Measurements from ENCODE around the gene SNAP47.
A peak's percentile ranks its signal among the peaks of the same experiment; 100 is the strongest.

SNAP47 gene

DNA sequence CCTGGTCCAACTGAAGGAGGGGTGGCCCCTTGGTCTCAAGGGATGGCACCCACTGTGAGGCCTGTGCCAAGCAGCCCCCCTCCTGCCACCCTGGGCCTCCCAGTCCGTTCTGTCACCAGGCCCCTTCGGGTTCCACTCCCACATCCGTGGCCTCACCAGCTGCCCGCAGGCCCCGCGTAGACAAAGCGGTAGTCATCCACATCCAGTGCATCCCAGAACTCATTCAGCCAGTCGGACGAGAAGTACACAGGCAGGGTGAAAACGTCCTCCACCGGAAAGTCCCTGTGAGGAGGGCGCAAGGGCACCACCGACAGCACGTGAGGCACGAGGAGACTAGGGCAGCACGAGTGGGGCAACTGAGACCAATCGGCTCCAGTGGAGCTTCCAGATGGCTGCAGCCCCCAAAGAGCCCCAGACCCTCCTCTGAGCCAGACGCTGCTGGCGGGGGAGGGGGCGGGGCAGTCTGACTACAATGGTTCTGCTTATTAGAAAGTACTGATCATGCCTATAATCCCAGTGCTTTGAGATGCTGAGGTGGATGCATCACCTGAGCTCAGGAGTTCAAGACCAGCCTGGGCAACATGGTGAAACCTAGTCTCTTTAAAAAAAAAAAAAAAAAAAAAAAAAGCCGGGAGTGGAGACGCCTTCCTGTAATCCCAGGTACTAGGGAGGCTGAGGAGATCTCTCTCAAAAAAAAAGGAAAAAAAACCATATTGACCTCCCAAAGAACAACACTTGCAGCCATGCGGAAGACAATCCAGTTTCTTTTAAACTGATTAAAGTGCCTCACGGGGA lies 1.3 kb upstream of the SNAP47 start:
- DNase-seq (ENCODE audit: low spot score in 2 of 2) = no peak

DNA sequence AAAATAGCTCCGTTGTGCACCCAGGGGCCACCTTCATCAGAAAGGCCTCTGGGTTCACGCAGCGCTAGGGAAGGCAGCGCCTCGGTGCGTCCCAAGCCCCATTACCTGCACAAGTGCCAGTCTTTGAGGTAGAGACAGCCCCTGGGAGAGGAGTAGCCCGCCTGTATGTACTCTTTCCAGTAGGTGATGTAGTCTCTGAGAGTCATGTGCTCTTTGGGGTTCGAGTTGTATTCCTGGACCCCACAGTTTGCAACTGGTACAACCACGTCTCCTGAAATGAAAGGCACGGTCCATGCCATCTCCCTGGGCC lies 734 bp upstream of the SNAP47 start:
- DNase-seq (ENCODE audit: low spot score in 2 of 2) = no peak
- no peaks in the 10 kb centered on the region for H3K9me3 Mint-ChIP-seq
- peaks cover 18% of the 10 kb centered on the region for H3K36me3 Mint-ChIP-seq (ENCODE audit: insufficient read depth)
- peak overlapping the region; percentile 98 for H3K27ac Mint-ChIP-seq (ENCODE audit: low read depth)
- H3K4me3 Mint-ChIP-seq = peak overlapping the region; percentile 95
- ATAC-seq (replicated peaks; ENCODE audit: extremely low read depth, poor library complexity, severe bottlenecking) = peak; percentile 10
- peaks cover 56% of the 10 kb centered on the region for H3K4me1 Mint-ChIP-seq
- no peaks in the 10 kb centered on the region for H3K27me3 Mint-ChIP-seq

More for the DNA sequence above, 1.3 kb upstream of the SNAP47 start:
- no peaks in the 10 kb centered on the region for H3K27me3 Mint-ChIP-seq
- peaks cover 19% of the 10 kb centered on the region for H3K36me3 Mint-ChIP-seq (ENCODE audit: insufficient read depth)
- peaks cover 56% of the 10 kb centered on the region for H3K4me1 Mint-ChIP-seq
- no peaks in the 10 kb centered on the region for H3K9me3 Mint-ChIP-seq
- peak overlapping the region; percentile 98 for H3K27ac Mint-ChIP-seq (ENCODE audit: low read depth)
- peak overlapping the region; percentile 95 for H3K4me3 Mint-ChIP-seq
- no peak for ATAC-seq (replicated peaks; ENCODE audit: extremely low read depth, poor library complexity, severe bottlenecking)

DNA sequence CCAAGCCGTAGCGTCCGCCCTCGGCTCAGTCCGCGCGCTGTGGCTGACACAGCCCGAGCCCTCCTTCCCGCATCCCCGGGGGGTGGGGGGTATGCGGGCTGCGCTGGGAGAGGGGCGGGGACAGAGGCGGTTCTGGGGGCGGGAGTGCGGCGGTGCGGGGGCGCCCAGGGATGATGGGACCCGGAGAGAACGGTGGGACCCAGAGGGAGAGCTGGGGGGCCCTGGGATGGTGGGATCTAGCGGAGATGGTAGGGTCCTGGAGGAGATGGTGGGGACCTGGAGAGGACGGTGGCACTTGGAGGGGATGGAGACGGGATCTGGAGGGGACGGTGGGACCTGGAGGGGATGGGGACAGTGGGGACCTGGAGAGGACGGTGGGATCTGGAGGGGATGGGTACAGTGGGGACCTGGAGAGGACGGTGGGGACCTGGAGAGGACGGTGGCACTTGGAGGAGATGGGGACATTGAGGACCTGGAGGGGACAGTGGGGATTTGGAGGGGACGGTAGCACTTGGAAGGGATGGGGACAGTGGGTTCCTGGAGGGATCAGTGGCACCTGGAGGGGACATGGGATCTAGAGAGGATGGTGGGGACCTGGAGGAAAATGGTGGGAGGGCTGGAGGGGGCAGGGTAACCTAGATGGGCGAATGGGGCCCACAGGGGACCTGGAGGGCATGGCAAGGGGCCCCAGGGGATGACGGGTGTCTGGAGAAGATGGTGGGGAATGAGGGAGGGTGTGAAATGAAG lies 477 bp downstream of the SNAP47 start:
- H3K27me3 Mint-ChIP-seq = no peaks in the 10 kb centered on the region
- ATAC-seq (replicated peaks; ENCODE audit: extremely low read depth, poor library complexity, severe bottlenecking) = peak; percentile 47
- H3K4me1 Mint-ChIP-seq = peaks cover 59% of the 10 kb centered on the region
- no peak for DNase-seq (ENCODE audit: low spot score in 2 of 2)
- no peaks in the 10 kb centered on the region for H3K9me3 Mint-ChIP-seq
- H3K4me3 Mint-ChIP-seq = peak overlapping the region; percentile 95
- peaks cover 18% of the 10 kb centered on the region for H3K36me3 Mint-ChIP-seq (ENCODE audit: insufficient read depth)
- peak overlapping the region; percentile 98 for H3K27ac Mint-ChIP-seq (ENCODE audit: low read depth)

DNA sequence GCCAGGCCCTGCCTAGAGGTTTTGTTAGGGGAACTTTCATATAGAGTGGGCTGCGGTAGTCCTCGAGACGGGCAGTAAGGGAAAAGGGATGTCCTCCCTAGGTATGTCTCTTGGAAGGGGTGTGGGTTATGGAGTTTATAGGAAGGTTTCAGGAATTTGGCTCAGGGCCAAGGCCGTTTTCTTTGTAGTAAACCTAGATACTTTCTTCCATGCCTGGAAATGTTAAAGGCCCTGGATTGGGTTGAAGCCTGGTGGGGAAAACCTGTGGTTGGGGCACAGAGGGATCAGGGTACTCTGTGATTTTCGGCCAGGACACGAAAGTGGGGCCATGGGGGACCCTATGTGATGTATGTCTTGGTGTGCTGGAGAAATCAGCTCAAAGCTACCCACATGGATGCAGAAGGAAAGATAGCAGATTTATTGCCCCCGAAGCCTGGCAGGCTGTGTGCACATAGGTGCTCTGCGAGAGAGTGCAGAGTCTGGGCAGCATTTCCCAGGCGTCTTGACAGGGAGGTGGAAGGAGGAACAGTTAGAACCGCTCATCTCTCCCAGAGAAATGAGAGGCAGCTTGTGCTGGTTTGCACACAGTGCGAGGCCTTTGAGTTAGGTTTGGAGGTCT lies 1.7 kb downstream of the SNAP47 start:
- Mint-ChIP-seq H3K4me3 (peak overlapping the region; percentile 95), H3K27ac (ENCODE audit: low read depth) (peak overlapping the region; percentile 98), H3K36me3 (ENCODE audit: insufficient read depth) (peaks cover 17% of the 10 kb centered on the region), H3K27me3 (no peaks in the 10 kb centered on the region), H3K9me3 (no peaks in the 10 kb centered on the region), H3K4me1 (peaks cover 69% of the 10 kb centered on the region)
- DNase-seq (ENCODE audit: low spot score in 2 of 2) (no peak), ATAC-seq (replicated peaks; ENCODE audit: extremely low read depth, poor library complexity, severe bottlenecking) (no peak)

DNA sequence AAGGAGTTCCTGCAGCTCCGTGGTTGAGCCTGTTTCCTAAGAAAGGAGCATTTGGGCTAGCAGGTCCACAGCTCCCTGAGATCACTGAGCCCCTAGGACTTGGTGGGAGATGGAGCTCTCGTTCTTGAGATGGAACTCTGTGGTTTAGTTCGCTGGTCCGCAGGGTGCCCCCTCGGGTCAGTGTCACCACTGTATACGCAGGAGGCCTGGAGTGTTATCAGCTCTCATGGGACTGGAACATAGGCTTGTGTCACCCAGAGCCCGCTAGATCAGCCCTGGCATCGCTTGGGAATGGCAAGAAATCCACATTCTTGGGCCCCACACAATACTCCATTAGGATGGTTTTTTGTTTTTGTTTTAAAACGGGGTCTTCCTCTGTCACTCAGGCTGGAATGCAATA lies 3.6 kb downstream of the SNAP47 start:
- Mint-ChIP-seq H3K4me3 (no peak overlapping the region), H3K4me1 (peaks cover 67% of the 10 kb centered on the region), H3K9me3 (no peaks in the 10 kb centered on the region), H3K27me3 (no peaks in the 10 kb centered on the region), H3K27ac (ENCODE audit: low read depth) (no peak overlapping the region), H3K36me3 (ENCODE audit: insufficient read depth) (peaks cover 13% of the 10 kb centered on the region)
- ATAC-seq (replicated peaks; ENCODE audit: extremely low read depth, poor library complexity, severe bottlenecking) (no peak), DNase-seq (ENCODE audit: low spot score in 2 of 2) (no peak)

DNA sequence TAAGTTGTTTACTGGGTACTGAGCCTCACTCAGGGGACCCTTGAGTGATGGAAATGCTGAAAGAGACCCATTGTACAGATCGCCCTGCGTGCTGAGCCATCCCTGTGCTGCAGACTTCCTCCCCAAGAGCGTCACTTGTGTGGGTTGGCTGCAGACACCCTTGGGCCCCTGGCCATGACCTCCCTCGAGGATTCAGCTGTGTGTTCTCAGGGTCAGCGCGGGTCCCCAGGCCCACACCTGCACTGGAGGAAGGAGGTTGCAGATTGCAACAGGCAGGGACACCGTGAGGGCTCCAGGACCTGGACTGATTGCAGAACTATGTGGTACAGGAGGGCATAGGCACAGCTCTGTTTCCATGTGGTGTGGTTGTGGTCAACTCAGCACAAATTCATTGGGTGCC lies 4.4 kb downstream of the SNAP47 start:
- Mint-ChIP-seq H3K27ac (ENCODE audit: low read depth) (peak overlapping the region; percentile 13), H3K4me1 (peaks cover 61% of the 10 kb centered on the region)

DNA sequence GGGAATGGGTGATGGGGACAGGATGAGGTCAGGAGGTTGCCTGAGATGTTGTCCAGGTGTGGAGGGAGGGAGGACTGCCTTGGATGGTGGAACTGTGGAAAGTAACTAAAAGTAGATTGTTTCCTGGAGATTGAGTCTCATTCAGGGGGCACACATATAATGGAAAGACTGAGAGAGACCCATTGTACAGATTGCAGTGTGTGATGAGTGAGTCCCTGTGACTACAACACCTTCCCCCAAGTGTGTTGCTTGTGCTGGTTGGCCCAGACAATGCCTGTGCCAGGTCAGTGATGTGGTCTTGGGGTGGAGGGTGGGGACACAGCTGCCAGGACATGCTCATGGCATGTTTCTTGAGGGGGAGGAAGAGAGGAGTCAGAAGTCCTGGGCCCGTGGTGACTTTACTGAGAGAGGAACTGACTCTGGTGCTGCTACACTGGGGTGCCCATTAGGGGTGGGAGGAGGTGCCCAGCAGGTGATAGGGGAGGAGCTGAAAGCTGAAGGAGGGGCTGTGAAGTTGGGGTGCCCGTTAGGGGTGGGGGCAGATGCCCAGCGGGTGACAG lies 5.2 kb downstream of the SNAP47 start:
- peak overlapping the region; percentile 13 for H3K27ac Mint-ChIP-seq (ENCODE audit: low read depth)
- peaks cover 6% of the 10 kb centered on the region for H3K36me3 Mint-ChIP-seq (ENCODE audit: insufficient read depth)
- no peaks in the 10 kb centered on the region for H3K27me3 Mint-ChIP-seq
- ATAC-seq (replicated peaks; ENCODE audit: extremely low read depth, poor library complexity, severe bottlenecking) (no peak), DNase-seq (ENCODE audit: low spot score in 2 of 2) (no peak)
- H3K4me3 Mint-ChIP-seq = no peak overlapping the region
- H3K4me1 Mint-ChIP-seq = peaks cover 66% of the 10 kb centered on the region
- H3K9me3 Mint-ChIP-seq = no peaks in the 10 kb centered on the region

More for the DNA sequence above, 4.4 kb downstream of the SNAP47 start:
- no peak for DNase-seq (ENCODE audit: low spot score in 2 of 2)
- H3K36me3 Mint-ChIP-seq (ENCODE audit: insufficient read depth) = peaks cover 9% of the 10 kb centered on the region
- H3K9me3 Mint-ChIP-seq = no peaks in the 10 kb centered on the region
- no peak for ATAC-seq (replicated peaks; ENCODE audit: extremely low read depth, poor library complexity, severe bottlenecking)
- H3K27me3 Mint-ChIP-seq = no peaks in the 10 kb centered on the region
- H3K4me3 Mint-ChIP-seq = peak overlapping the region; percentile 18

DNA sequence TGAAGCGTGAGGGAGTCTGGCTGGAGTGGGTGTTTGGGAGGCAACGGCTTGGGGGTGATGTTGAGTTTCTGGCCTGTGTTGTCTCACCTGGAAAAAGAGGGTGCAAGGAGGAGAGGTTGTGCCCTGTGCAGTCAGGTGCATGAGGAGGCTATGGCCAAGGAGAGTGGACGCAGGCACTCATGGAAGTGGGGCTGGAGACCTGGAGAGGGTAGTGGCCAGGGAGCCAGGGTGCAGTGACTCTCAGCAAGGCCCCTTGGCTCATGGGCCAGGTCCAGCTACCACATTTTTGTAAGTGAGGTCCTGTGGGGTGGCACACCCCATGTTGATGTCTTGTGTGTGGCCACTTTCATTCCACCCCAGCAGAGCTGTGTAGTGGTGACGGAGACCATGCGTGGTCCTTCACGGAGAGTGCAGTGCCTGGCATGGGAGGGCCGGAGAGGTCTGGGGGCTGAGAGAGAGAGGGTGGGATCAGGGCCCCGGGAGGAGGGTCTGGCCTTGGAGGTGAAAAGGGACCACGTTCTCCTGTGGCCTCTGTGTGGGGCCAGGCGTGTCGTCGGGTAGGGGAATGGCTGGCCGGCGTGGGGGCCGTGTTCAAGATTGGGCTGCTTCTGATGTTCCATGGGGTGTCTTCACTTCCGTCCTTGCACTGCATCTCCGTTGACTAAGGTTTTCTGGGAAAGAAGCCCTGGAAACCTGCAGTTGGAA lies 6.1 kb downstream of the SNAP47 start:
- Mint-ChIP-seq H3K4me1 (peaks cover 58% of the 10 kb centered on the region), H3K27ac (ENCODE audit: low read depth) (no peak overlapping the region)

DNA sequence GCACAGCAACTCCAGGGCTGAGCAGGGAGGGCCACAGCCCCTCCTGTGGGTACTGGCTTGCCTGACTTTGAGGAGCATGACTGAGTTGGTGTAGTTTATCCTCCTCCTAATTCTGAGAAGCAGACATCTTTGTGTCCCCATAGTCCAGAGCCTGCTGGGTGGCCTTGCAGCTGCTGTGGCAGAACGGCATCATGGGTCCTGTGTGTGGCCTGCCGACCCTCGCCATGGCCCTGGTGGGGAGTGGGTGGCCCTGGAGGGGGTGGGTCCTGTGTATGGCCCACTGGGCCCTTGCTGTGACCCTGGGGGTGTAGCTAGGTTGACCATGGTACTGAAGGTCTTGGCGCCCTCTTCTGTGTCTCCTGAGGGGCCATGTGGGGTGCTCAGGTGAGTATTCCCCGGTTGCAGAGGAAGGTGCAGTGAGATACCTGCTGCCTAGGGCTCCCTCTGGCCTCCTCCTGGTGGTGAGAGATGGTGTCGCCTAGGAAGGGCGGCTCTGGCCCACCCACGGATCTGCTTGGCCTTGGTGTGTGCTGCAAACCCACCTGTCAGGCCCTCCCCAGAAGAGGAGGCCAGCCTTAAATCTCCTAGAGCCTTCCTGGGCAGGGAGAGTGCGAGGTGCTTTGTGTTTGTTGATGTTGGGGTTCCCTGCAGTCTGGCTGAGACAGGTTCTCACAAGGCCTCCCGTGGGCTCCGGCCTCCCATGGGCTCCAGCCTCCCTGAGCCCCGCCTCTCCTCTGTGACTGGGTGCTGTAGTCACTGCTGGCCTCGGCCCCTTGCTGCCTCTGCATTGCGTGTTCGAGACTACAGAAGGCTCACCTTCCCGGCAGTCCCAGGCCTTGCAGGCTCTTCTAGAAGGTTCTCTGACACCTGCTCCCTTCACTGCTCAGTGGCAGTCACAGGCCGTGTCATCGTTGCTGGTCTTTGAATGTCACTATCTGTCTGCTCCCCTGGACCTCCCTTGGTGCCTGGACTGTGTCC lies 7.8 kb downstream of the SNAP47 start:
- Mint-ChIP-seq H3K4me3 (no peak overlapping the region), H3K36me3 (ENCODE audit: insufficient read depth) (peaks cover 2% of the 10 kb centered on the region), H3K4me1 (peaks cover 54% of the 10 kb centered on the region), H3K9me3 (no peaks in the 10 kb centered on the region), H3K27ac (ENCODE audit: low read depth) (no peak overlapping the region), H3K27me3 (no peaks in the 10 kb centered on the region)
- no peak for DNase-seq (ENCODE audit: low spot score in 2 of 2)
- no peak for ATAC-seq (replicated peaks; ENCODE audit: extremely low read depth, poor library complexity, severe bottlenecking)

More for the DNA sequence above, 6.1 kb downstream of the SNAP47 start:
- Mint-ChIP-seq H3K36me3 (ENCODE audit: insufficient read depth) (no peaks in the 10 kb centered on the region), H3K27me3 (no peaks in the 10 kb centered on the region), H3K9me3 (no peaks in the 10 kb centered on the region), H3K4me3 (no peak overlapping the region)
- DNase-seq (ENCODE audit: low spot score in 2 of 2) (no peak), ATAC-seq (replicated peaks; ENCODE audit: extremely low read depth, poor library complexity, severe bottlenecking) (no peak)

DNA sequence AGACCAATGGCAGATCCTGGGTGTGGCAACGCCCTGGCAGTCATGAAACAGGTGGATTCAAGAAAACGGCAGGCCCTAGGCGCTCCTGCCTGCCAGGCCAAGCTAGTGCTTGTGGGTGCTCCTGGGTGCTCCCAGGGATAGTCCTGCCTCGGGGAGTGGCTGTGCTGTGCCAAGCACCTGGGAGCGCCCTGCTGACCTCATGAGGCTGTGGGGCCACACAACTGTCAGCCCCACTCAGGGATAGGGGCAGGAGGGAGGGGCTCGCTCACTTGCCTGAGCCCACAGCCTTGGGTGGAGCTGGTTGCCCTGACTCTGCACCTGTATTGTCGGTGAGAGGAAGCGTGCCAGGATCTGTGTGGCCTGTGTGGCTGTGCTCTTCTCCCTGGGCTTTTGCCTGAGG lies 9.4 kb downstream of the SNAP47 start:
- DNase-seq (ENCODE audit: low spot score in 2 of 2) = no peak
- peak overlapping the region; percentile 38 for H3K27ac Mint-ChIP-seq (ENCODE audit: low read depth)
- H3K9me3 Mint-ChIP-seq = no peaks in the 10 kb centered on the region
- no peaks in the 10 kb centered on the region for H3K27me3 Mint-ChIP-seq
- no peak overlapping the region for H3K4me3 Mint-ChIP-seq
- no peak for ATAC-seq (replicated peaks; ENCODE audit: extremely low read depth, poor library complexity, severe bottlenecking)
- H3K36me3 Mint-ChIP-seq (ENCODE audit: insufficient read depth) = peaks cover 7% of the 10 kb centered on the region
- H3K4me1 Mint-ChIP-seq = peaks cover 60% of the 10 kb centered on the region

DNA sequence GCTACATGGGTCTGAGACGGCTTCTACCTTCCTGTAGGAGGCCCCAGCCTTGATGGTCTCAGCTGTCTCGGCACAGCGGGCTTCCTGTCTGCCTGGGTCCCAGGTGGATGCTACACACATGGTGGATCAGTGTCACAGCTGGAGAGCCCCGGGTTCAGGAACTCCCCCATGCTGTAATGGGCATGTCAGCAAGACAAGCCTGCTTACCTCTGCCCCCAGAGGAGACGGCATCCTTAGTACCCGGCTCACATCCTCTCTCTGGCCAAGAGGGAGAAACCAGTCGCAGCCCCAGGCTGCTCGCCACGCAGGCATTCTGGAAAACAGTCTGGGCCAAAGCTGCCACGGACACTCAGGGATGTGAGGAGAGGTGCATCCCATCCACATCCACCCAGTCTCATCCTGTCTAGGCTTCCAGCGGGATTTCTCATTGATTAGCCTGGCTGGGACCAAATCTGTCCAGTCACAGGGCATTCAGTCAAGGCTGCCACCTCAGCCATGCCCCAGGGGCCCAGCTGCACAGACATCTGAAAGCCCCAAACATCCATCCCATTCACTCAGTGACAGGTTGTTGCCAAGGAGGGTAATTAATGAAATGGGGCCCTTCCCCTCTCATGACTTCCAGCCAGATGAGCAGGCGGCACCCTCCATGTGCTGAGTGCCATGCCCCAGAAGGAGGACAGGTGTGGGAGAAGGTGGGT lies 10.5 kb downstream of the SNAP47 start:
- Mint-ChIP-seq H3K27ac (ENCODE audit: low read depth) (no peak overlapping the region), H3K36me3 (ENCODE audit: insufficient read depth) (peaks cover 9% of the 10 kb centered on the region), H3K9me3 (no peaks in the 10 kb centered on the region), H3K4me1 (peaks cover 51% of the 10 kb centered on the region), H3K4me3 (no peak overlapping the region), H3K27me3 (no peaks in the 10 kb centered on the region)
- DNase-seq (ENCODE audit: low spot score in 2 of 2) (no peak), ATAC-seq (replicated peaks; ENCODE audit: extremely low read depth, poor library complexity, severe bottlenecking) (no peak)

Measured in central memory CD8-positive, alpha-beta T cell (primary cell).